Stimulated activated CD4-positive, alpha-beta T cell treated with anti-CD3 and anti-CD28 coated beads, Interleukin-1b, Interleukin-23, amount 100 ng/mL, for 1 hour (primary cell): ENCODE measurements around the gene PRAMEF20.
"Not testable (repeated sequence)": the region's sequence is repeated elsewhere in the genome, so short reads cannot be mapped to it uniquely, and the experiment has no call there.

Experiments used
- DNase-seq, 2 donors: peaks; one replicate each; pipeline ENCODE4 v3.0.0-alpha.2; 2020; ENCODE audit warnings: low read depth in 2 of 2

PRAMEF20 gene

DNA sequence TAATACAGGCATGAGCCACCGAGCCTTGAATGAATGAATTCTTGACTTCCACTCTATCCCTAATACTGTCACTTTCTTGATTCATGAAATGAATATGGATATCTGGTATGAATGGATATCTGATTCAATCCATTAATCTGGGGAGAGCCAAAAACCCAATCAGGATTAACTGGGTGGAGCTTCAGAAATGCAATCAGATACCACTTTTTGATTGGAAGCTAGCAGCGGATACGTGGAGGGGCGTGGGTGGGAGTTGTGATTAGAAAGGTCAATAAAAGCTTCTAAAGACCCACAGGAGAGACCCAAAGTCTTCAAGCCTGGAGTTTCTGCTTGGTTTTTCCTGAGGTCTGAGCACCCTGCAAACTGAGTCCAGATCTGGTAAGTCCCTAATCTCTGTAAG lies at the start of gene PRAMEF20:
Gene PRAMEF20 (plus strand): TSS at position 301 of the 400 bp plus-strand sequence. CDS start 5,905 bp downstream, outside the sequence.
- not testable (repeated sequence) for DNase-seq

DNA sequence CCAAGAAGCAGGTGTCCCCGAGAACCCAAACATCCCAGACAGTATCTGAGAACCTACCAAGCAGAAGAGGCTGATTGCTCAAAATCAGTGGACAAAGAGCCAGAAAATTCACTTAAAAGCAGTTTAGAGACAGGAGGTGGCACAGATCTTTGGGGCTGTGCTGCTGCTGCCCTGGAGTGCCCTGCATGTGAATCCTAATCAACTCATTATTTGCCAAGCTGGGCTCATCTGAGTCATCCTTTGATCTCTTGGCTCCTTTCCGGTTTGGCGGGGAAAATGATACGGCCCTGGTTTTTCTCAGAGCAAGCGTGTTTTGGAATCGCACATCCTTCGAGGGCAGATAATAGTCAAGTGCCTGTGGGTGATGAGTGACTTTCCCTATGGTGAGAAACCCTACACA lies 47.9 kb upstream of the PRAMEF20 start:
- DNase-seq: not testable (repeated sequence)

DNA sequence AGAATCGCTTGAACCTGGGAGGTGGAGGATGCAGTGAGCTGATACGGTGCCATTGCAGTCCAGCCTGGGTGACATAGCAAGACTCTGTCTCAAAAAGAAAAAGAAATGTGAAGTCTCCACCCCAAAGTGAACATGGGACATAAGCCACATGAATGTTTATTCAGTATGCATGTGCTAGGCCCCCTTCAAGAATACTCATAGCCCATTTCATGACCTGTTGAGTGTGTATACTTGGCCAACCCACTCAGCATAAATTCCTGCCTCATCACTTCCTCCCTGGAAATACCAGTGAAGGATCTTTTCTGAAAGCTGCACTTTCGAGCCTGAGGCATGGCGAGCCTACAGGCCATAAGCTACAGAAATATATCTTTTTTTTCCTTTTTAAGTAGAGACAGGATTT lies 45.3 kb upstream of the PRAMEF20 start:
- DNase-seq: not testable (repeated sequence)

DNA sequence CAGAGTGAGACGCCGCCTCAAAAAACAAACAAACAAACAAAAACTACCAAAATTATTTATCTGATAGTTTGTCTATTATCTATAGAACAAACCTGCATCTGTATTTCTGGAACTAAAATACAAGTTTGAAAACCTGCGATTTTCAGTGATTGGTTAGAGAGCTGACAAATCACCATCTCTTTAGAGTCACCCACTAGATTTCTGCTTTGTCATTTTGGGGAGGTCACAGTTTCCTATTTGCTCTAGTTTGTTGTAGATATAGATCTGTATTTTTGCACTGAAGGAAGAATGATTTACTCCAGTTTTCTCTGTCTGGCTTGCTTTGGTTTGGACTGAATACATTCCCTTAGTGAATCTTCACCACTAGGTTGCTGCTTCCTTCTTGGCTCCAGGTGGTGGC lies 43.7 kb upstream of the PRAMEF20 start:
- not testable (repeated sequence) for DNase-seq

GRCh38 chr1:13368544-13368943 lies 41.7 kb upstream of the PRAMEF20 start:
- DNase-seq: not testable (repeated sequence)

- not testable (repeated sequence) for DNase-seq
These were observed 31.3 kb upstream of the PRAMEF20 start for GRCh38 chr1:13378983-13379382.

DNA sequence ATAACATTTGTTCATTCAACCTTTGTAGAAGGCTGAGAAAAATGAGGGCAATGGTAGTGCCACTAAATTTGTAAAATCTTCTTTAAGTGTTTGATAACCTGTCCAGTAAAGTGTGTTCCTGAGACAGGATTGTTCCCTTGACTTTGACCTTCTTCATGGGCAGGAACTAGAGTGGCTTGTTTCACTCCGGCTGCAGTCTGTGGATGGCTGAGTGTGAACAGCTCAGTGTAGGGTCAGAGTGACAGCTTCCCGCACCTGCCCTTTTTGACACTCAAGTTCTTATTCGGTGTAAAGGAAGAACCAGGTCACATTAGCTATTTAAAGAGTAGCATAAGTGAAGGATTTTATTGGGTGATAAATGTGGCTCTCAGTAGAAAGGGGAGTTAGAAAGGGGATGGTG lies 29.9 kb upstream of the PRAMEF20 start:
- not testable (repeated sequence) for DNase-seq

- not testable (repeated sequence) for DNase-seq
These were observed 20.9 kb upstream of the PRAMEF20 start, which contains the start of gene PRAMEF17 for GRCh38 chr1:13389332-13389731. Gene PRAMEF17 (plus strand): TSS chr1:13389632. CDS start chr1:13389658, 26 bp downstream.

GRCh38 chr1:13393004-13393403 lies 17.2 kb upstream of the PRAMEF20 start:
- DNase-seq: not testable (repeated sequence)

GRCh38 chr1:13394761-13395160 lies 15.5 kb upstream of the PRAMEF20 start:
- DNase-seq: not testable (repeated sequence)

- DNase-seq: not testable (repeated sequence)
These were observed 14.9 kb upstream of the PRAMEF20 start for GRCh38 chr1:13395311-13395710.

DNA sequence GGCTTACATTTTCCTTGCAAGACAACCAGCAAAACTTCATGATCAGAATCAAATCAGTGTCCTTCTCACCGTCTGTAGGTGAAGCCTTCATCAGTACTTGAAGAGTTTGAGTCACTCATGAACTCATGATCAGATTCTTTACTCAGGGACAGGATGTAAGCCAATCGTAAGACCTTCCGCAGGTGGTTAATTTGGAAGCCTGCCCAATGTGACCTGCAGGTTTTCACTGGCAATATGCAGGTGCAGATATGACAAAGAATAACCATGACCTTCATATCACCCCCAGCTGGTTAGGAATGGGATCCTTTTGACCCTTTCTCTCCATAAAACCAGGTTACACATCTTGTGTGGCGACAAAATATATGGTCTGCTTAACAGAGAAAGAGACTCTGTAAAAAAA lies 2.4 kb upstream of the PRAMEF20 start:
- DNase-seq: no peak

GRCh38 chr1:13430495-13430894 lies 20.2 kb downstream of the PRAMEF20 start:
- no peak for DNase-seq

DNA sequence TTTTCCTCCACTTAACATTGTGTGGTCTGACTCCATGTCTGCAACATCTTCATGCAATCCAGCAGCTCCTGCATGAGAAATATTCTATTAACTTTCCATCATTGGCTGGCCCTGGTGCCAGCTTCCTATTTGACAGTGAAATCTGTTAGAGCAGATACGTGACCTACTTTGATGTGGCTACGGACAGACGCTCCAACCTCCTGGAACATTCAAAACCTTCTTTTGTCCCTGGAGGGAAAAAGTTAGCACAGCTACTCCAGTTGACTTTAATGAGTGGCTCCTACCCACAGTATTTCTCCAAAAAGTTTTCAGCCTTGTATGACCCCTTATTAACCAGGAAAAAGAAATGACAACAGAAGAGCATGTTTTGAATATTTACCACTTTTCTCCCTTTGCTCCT lies 22.0 kb downstream of the PRAMEF20 start:
- no peak for DNase-seq

DNA sequence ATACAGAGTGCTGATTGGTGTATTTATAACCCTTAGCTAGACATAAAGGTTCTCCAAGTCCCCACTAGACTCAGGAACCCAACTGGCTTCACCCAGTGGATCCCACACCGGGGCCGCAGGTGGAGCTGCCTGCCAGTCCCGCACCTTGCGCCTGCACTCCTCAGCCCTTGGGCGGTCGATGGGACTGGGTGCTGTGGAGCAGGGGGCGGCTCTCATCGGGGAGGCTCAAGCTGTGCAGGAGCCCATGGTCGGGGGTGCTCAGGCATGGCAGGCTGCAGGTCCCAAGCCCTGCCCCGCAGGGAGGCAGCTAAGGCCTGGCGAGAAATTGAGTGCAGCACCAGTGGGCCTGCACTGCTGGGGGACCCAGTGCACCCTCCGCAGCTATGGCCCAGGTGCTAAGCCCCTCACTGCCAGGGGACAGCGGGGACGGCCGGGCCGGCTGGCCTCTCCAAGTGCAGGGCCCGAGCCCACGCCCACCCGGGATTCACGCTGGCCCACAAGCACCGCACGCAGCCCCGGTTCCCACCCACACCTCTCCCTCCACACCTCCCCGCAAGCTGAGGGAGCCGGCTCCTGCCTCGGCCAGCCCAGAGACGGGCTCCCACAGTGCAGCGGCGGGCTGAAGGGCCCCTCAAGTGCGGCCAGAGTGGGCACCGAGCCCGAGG lies 23.6 kb downstream of the PRAMEF20 start:
- not testable (repeated sequence) for DNase-seq

DNA sequence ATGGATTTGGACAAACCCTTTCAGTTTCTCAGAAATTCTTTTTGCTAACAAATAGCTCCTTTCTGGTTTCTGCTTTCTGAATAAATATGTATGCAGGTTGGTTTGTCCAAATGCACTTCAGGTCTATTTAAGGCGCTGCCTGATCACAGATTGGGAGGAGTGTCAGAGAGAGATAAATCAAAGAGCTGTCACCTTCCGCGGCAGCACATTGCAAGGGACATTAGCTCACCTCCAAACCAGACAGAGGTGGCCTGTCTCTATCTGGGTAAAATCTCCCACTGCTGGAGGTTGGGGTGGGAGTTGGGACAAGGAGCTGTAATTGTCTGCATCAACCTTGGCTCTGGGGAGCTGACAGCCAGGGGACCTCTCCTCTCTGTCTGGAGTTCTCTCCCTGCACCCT lies 25.2 kb downstream of the PRAMEF20 start:
- DNase-seq: no peak

DNA sequence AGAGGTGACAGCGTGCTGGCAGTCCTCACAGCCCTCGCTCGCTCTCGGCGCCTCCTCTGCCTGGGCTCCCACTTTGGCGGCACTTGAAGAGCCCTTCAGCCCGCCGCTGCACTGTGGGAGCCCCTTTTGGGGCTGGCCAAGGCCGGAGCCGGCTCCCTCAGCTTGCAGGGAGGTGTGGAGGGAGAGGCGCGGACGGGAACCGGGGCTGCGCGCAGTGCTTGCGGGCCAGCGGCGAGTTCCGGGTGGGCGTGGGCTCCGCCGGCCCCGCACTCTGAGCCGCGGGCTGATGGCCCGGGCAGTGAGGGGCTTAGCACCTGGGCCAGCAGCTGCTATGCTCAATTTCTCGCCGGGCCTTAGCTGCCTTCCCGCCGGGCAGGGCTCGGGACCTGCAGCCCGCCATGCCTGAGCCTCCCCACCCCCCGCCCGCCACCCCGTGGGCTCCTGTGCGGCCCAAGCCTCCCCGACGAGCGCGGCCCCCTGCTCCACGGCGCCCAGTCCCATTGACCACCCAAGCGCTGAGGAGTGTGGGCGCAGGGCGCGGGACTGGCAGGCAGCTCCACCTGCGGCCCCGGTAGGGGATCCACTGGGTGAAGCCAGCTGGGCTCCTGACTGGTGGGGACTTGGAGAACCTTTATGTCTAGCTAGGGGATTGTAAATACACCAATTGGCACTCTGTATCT lies 29.0 kb downstream of the PRAMEF20 start:
- not testable (repeated sequence) for DNase-seq

- no peak for DNase-seq
These were observed 33.2 kb downstream of the PRAMEF20 start for GRCh38 chr1:13443335-13443979.

DNA sequence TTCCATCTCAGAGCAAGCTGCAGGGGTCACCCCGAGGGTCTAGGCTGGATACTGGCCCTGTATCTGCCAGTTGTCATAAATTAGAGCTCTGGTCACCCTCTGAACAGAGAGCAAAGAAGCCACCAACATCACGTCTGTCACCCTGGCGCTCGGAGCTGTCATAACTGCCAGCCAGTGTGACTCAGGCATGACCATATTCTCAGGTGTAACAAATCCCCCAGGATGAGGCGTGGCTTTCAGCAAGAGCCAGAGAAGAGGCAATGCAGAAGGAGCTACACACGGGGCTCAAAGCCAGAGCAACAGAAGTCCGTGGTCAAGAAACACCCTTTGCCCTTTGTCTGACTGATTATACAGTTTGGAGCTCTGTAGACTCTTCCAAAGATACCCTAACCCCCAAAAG lies 40.0 kb downstream of the PRAMEF20 start:
- DNase-seq: no peak

DNA sequence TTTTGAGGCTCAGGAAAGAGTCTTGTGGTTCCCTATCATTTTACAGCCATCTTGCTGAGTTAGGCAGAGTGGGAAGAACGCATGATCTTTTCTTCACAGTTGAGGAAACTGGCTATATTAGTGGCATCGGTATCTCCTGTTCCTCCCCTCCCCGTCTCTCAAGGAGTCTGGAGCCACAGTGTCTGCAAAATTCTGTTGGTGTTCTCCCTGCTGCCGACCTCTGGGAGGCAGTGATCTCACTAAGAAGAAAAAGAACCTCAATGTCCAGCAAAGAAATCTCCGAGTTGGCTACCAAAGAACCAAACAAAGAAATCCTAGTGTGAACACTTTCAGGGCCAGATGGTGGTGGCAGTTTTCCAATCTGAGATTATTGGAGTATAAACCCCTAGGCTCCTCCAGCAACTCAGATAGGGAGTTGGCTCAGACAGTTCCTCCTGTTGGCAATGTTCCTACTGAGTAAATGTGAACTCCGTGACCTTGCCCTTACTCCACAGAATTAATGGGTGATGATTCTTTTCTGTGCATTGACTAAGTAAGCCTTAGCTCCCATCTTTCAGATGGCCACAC lies 41.2 kb downstream of the PRAMEF20 start:
- DNase-seq: no peak

DNA sequence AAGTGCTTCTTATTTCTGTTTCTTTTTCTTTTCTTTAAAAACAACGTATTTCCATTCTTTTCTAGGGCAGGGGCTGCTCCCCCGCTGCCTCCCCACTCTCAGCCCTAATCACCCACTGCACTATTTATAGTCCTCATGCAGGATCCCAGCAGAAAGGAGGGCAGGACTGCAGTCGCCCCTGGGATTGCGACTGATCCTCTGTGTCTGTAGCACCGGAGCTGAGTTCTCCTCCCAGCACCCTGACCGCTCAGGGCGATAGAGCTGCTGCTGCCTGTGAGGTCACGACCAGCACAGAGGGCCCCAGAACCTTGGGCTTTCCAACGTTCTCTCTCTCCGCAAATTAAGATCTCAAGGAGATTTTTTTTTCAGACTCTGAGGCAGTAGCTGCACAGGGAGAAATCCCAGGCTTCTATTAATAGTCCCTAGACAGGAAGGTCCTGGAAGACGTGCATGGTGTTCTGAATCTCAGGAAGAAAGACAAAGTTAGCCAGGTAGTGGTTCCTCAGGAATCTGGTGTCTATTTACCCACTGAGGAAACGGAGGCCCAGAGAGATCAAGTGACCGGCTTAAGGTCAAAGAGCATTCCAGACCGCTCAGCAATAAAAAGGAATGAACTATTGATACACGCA lies 46.8 kb downstream of the PRAMEF20 start:
- DNase-seq: no peak

DNA sequence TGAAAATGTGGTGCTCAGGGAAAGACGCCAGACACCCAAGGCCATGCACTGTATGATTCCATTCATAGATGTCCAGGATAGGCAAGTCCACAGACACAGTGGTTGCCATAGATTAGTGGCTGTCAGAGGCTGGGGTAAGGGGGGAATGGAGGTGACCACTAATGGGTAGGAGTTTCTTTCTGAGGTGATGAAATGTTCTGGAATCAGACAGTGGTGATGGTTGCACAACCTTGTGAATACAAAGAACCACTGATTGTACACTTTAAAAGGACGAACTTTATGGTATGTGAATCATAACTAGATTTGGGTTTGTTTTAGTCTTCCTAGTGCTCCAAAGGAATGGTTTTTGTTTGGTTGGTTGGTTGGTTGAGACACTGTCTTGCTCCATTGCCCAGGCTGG lies 51.7 kb downstream of the PRAMEF20 start:
- no peak for DNase-seq
